GM23338 (cell line): ENCODE measurements around the gene NUDT21.

Experiments
- CREB1 ChIP-seq: fragments of 250-450 bp; sonication (Bioruptor Pico); IDR thresholded peaks from 2 replicates; pipeline ENCODE4 v1.5.0; 2020; ENCODE audit warnings: low read depth, mild to moderate bottlenecking, moderate library complexity
- CTCF ChIP-seq, 2 experiments: fragments of 200-600 bp in 1 of 2; sonication (generic) in 1 of 2; conservative IDR thresholded peaks; 2 replicates each; pipeline versions ENCODE4 v1.5.1 to v1.6.1; 2016 to 2017; ENCODE audit warnings: antibody characterized with exemption in 2 of 2, low read depth in 2 of 2, mild to moderate bottlenecking in 2 of 2, moderate library complexity in 1 of 2
- ETS1 ChIP-seq: IDR thresholded peaks from 2 replicates; pipeline ENCODE4 v1.6.1; 2016; ENCODE audit warnings: antibody characterized with exemption
- EZH2 ChIP-seq: fragments of 200-600 bp; sonication (generic); IDR thresholded peaks from one replicate; pipeline ENCODE4 v1.8.0; 2017; ENCODE audit warnings: antibody characterized with exemption, mild to moderate bottlenecking, low read depth; ENCODE audit not compliant: unreplicated experiment
- EZH2phosphoT487 ChIP-seq: fragments of 200-600 bp; sonication (generic); IDR thresholded peaks from one replicate; pipeline ENCODE4 v1.8.1; 2018; ENCODE audit warnings: antibody characterized with exemption; ENCODE audit not compliant: unreplicated experiment
- JUNB ChIP-seq: IDR thresholded peaks from one replicate; pipeline ENCODE4 v1.6.1; 2016; ENCODE audit warnings: antibody characterized with exemption; ENCODE audit not compliant: unreplicated experiment
- POLR2AphosphoS5 ChIP-seq: IDR thresholded peaks from 2 replicates; pipeline ENCODE4 v1.6.1; 2016; ENCODE audit warnings: antibody characterized with exemption, low read depth
- REST ChIP-seq: IDR thresholded peaks from one replicate; pipeline ENCODE4 v1.6.1; 2018; ENCODE audit warnings: antibody characterized with exemption; ENCODE audit not compliant: unreplicated experiment
- ZNF331 ChIP-seq: fragments of 250-450 bp; sonication (Bioruptor Pico); IDR thresholded peaks from 2 replicates; pipeline ENCODE4 v1.5.0; 2020; ENCODE audit warnings: low read depth, mild to moderate bottlenecking, moderate library complexity

GRCh38 chr16:56414366-56414765 is 36.8 kb downstream of the NUDT21 start:
- TF ChIP-seq CTCF (conservative IDR thresholded peaks at IDR 0.05; ENCODE audit: low read depth in 2 of 2) (no peak), POLR2AphosphoS5 (no peak), REST (no peak), EZH2 (no peak), CREB1 (CRISPR knock-in tag) (no peak), JUNB (no peak), ETS1 (no peak), EZH2phosphoT487 (no peak), ZNF331 (CRISPR knock-in tag) (no peak)
